GM23338 (cell line): ENCODE measurements around the gene TMEM63A. TPM values are rescaled to one million over a fixed set of nuclear protein-coding genes. Genes with fewer than 3 reads are reported as not detected.

Experiments used
- ATAC-seq: fragments of 200-7000 bp; cut with Tn5 transposase; 3 replicates; pipeline ENCODE4 v1.9.1; 2020
- DNase-seq: peaks from one replicate; pipeline ENCODE4 v3.0.0-alpha.2; 2015; ENCODE audit warnings: low spot score
- H2AFZ ChIP-seq: fragments of 200-600 bp; sonication (generic); 2 replicates; pipeline ENCODE4 v1.8.0; 2016; ENCODE audit warnings: antibody characterized with exemption, mild to moderate bottlenecking, moderate library complexity
- H3F3A ChIP-seq: fragments of 200-600 bp; sonication (generic); replicated peaks from 2 replicates; pipeline ENCODE4 v1.8.0; 2017; ENCODE audit warnings: antibody characterized with exemption, mixed run types, low read depth
- H3K27ac ChIP-seq: fragments of 200-600 bp; sonication (generic); 2 replicates; pipeline ENCODE4 v1.6.1; 2016; ENCODE audit warnings: low read depth
- H3K27me3 ChIP-seq: fragments of 200-600 bp; sonication (generic); 2 replicates; pipeline ENCODE4 v1.8.0; 2016; ENCODE audit warnings: mild to moderate bottlenecking, mixed run types, moderate library complexity; ENCODE audit not compliant: insufficient read depth
- H3K36me3 ChIP-seq: fragments of 200-600 bp; sonication (generic); 2 replicates; pipeline ENCODE4 v1.8.0; 2016; ENCODE audit warnings: mild to moderate bottlenecking; ENCODE audit not compliant: insufficient read depth
- H3K4me1 ChIP-seq: fragments of 200-600 bp; sonication (generic); 2 replicates; pipeline ENCODE4 v1.8.0; 2016; ENCODE audit warnings: mild to moderate bottlenecking, moderate library complexity; ENCODE audit not compliant: insufficient read depth
- H3K4me2 ChIP-seq: fragments of 200-600 bp; sonication (generic); 2 replicates; pipeline ENCODE4 v1.7.1; 2017; ENCODE audit warnings: mixed run types
- H3K4me3 ChIP-seq: fragments of 200-600 bp; sonication (generic); 2 replicates; pipeline ENCODE4 v1.6.1; 2016; ENCODE audit warnings: mixed run types
- H3K79me2 ChIP-seq: fragments of 200-600 bp; sonication (generic); replicated peaks from 2 replicates; pipeline ENCODE4 v1.8.0; 2017; ENCODE audit warnings: mild to moderate bottlenecking; ENCODE audit not compliant: insufficient read depth
- H3K9me2 ChIP-seq: fragments of 200-600 bp; sonication (generic); 2 replicates; pipeline ENCODE4 v1.8.0; 2017; ENCODE audit not compliant: insufficient read depth
- H4K20me1 ChIP-seq: fragments of 200-600 bp; sonication (generic); replicated peaks from 2 replicates; pipeline ENCODE4 v1.8.0; 2017; ENCODE audit warnings: mild to moderate bottlenecking; ENCODE audit not compliant: insufficient read depth
- H3K27ac Mint-ChIP-seq: 2 replicates; pipeline ENCODE4 v1.8.0; 2020; ENCODE audit warnings: inconsistent platforms, mild to moderate bottlenecking, moderate library complexity, mixed read lengths
- H3K27me3 Mint-ChIP-seq: 3 replicates; pipeline ENCODE4 v1.8.0; 2022; ENCODE audit warnings: low read depth, mild to moderate bottlenecking, moderate library complexity, mixed read lengths, inconsistent platforms; ENCODE audit not compliant: insufficient read depth, poor library complexity
- H3K36me3 Mint-ChIP-seq: 3 replicates; pipeline ENCODE4 v1.8.0; 2021; ENCODE audit warnings: low read depth, mild to moderate bottlenecking, inconsistent platforms, moderate library complexity, mixed read lengths
- H3K4me1 Mint-ChIP-seq: 3 replicates; pipeline ENCODE4 v1.8.0; 2020; ENCODE audit warnings: mild to moderate bottlenecking, inconsistent platforms, mixed read lengths
- H3K4me3 Mint-ChIP-seq: 3 replicates; pipeline ENCODE4 v1.8.0; 2021; ENCODE audit warnings: moderate library complexity, mild to moderate bottlenecking, inconsistent platforms, mixed read lengths
- H3K9me3 Mint-ChIP-seq: 3 replicates; pipeline ENCODE4 v1.8.0; 2020; ENCODE audit warnings: moderate library complexity, mild to moderate bottlenecking, inconsistent platforms, mixed read lengths
- CREB1 ChIP-seq: fragments of 250-450 bp; sonication (Bioruptor Pico); IDR thresholded peaks from 2 replicates; pipeline ENCODE4 v1.5.0; 2020; ENCODE audit warnings: low read depth, mild to moderate bottlenecking, moderate library complexity
- CTCF ChIP-seq, 2 experiments: fragments of 200-600 bp in 1 of 2; sonication (generic) in 1 of 2; conservative IDR thresholded peaks; 2 replicates each; pipeline versions ENCODE4 v1.5.1 to v1.6.1; 2016 to 2017; ENCODE audit warnings: antibody characterized with exemption in 2 of 2, low read depth in 2 of 2, mild to moderate bottlenecking in 2 of 2, moderate library complexity in 1 of 2
- ETS1 ChIP-seq: IDR thresholded peaks from 2 replicates; pipeline ENCODE4 v1.6.1; 2016; ENCODE audit warnings: antibody characterized with exemption
- EZH2 ChIP-seq: fragments of 200-600 bp; sonication (generic); IDR thresholded peaks from one replicate; pipeline ENCODE4 v1.8.0; 2017; ENCODE audit warnings: antibody characterized with exemption, mild to moderate bottlenecking, low read depth; ENCODE audit not compliant: unreplicated experiment
- EZH2phosphoT487 ChIP-seq: fragments of 200-600 bp; sonication (generic); IDR thresholded peaks from one replicate; pipeline ENCODE4 v1.8.1; 2018; ENCODE audit warnings: antibody characterized with exemption; ENCODE audit not compliant: unreplicated experiment
- JUNB ChIP-seq: IDR thresholded peaks from one replicate; pipeline ENCODE4 v1.6.1; 2016; ENCODE audit warnings: antibody characterized with exemption; ENCODE audit not compliant: unreplicated experiment
- NANOG ChIP-seq: IDR thresholded peaks from 2 replicates; pipeline ENCODE4 v1.6.1; 2016; ENCODE audit warnings: antibody characterized with exemption, borderline replicate concordance
- POLR2AphosphoS5 ChIP-seq: IDR thresholded peaks from 2 replicates; pipeline ENCODE4 v1.6.1; 2016; ENCODE audit warnings: antibody characterized with exemption, low read depth
- REST ChIP-seq: IDR thresholded peaks from one replicate; pipeline ENCODE4 v1.6.1; 2018; ENCODE audit warnings: antibody characterized with exemption; ENCODE audit not compliant: unreplicated experiment
- STAT1 ChIP-seq: IDR thresholded peaks from one replicate; pipeline ENCODE4 v1.6.1; 2016; ENCODE audit warnings: antibody characterized with exemption; ENCODE audit not compliant: unreplicated experiment
- ZNF114 ChIP-seq: fragments of 250-450 bp; sonication (Bioruptor Pico); IDR thresholded peaks from 2 replicates; pipeline ENCODE4 v1.5.0; 2020; ENCODE audit warnings: mild to moderate bottlenecking, moderate library complexity
- ZNF331 ChIP-seq: fragments of 250-450 bp; sonication (Bioruptor Pico); IDR thresholded peaks from 2 replicates; pipeline ENCODE4 v1.5.0; 2020; ENCODE audit warnings: low read depth, mild to moderate bottlenecking, moderate library complexity
- ZNF462 ChIP-seq: fragments of 250-450 bp; sonication (Bioruptor Pico); IDR thresholded peaks from 2 replicates; pipeline ENCODE4 v1.5.0; 2020; ENCODE audit warnings: mild to moderate bottlenecking, moderate library complexity
- polyA plus RNA-seq: library from polyadenylated mRNA; unstranded; fragments of >200 nt; fragmentation: Nextera tagmentation; extraction: Ambion mirVana; gene quantifications from 2 replicates; pipeline ENCODE4 v1.2.1, GENCODE V29; 2016
- total RNA-seq: library from RNA; depleted of rRNA; stranded (reverse); fragments of >200 nt; shearing (Covaris generic); gene quantifications from 2 replicates; pipeline ENCODE4 v1.2.3, GENCODE V29; 2014

The TMEM63A gene
- total and polyA plus RNA-seq, 2 experiments from 2014 or later: 31.7 to 76.9 TPM

DNA sequence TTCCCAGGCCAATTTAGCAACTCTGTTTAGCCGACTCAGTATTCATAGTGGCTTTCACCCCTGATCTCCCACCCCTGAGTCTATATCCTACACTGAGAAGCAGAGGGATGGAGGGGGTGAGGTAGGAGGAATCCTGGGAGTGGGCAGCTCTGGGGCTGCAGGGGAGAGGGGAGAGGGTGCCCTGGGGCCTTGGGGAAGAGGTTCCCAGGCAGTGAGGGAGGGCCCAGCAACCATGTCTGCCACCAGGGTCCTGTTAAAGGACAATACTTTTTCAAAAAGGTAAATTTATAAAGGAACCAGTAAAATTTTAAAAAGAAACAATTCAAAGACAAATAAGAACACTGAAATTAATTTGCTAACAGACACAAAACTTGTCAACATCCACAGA lies 42.0 kb downstream of the TMEM63A start:
- Mint-ChIP-seq H3K9me3 (no peaks in the 10 kb centered on the region; the same call in 1 of the 3 replicates), H3K4me3 (no peak overlapping the region), H3K27ac (no peak overlapping the region), H3K4me1 (peaks cover 7% of the 10 kb centered on the region; the same call in 2 of the 3 replicates), H3K36me3 (peaks cover 38% of the 10 kb centered on the region), H3K27me3 (peaks cover 4% of the 10 kb centered on the region)
- no peak overlapping the region for H3K4me2 ChIP-seq
- no peak overlapping the region for H3K4me3 ChIP-seq
- TF ChIP-seq CREB1 (CRISPR knock-in tag) (no peak), NANOG (no peak), CTCF (conservative IDR thresholded peaks at IDR 0.05; ENCODE audit: low read depth in 2 of 2) (no peak), POLR2AphosphoS5 (no peak), JUNB (no peak), EZH2phosphoT487 (no peak), ZNF462 (CRISPR knock-in tag) (no peak), ZNF331 (CRISPR knock-in tag) (no peak), EZH2 (no peak), STAT1 (no peak), REST (no peak), ETS1 (no peak), ZNF114 (CRISPR knock-in tag) (no peak)
- no peaks in the 10 kb centered on the region for H3K27me3 ChIP-seq
- no peak overlapping the region for H3K27ac ChIP-seq
- H3K4me1 ChIP-seq: peaks cover 3% of the 10 kb centered on the region; the same call in 1 of the 2 replicates
- H4K20me1 ChIP-seq: peaks cover 10% of the 10 kb centered on the region; the same call in 1 of the 2 replicates
- ATAC-seq: no peak
- no peaks in the 10 kb centered on the region for H3K79me2 ChIP-seq
- no peaks in the 10 kb centered on the region for H3K9me2 ChIP-seq
- no peak overlapping the region for H2AFZ ChIP-seq
- DNase-seq: no peak
- peaks cover 28% of the 10 kb centered on the region; the same call in 1 of the 2 replicates for H3F3A ChIP-seq
- no peaks in the 10 kb centered on the region; the same call in 1 of the 2 replicates for H3K36me3 ChIP-seq
